Activated naive CD8-positive, alpha-beta T cell treated with anti-CD3 and anti-CD28 coated beads for 36 hours (primary cell): ENCODE results near the gene G3BP1. TPM values are rescaled to one million over a fixed set of nuclear protein-coding genes. Genes with fewer than 3 reads are reported as not detected.
"Not testable (repeated sequence)": the region's sequence is repeated elsewhere in the genome, so short reads cannot be mapped to it uniquely, and the experiment has no call there.

Experiments
- DNase-seq: peaks from one replicate; pipeline ENCODE4 v3.0.0; 2021
- H3K27ac Mint-ChIP-seq: one replicate; pipeline ENCODE4 v1.8.0; 2022; ENCODE audit warnings: mild to moderate bottlenecking, moderate library complexity, mixed read lengths
- H3K27me3 Mint-ChIP-seq: one replicate; pipeline ENCODE4 v1.8.0; 2022; ENCODE audit warnings: mild to moderate bottlenecking, mixed read lengths
- H3K36me3 Mint-ChIP-seq: one replicate; pipeline ENCODE4 v1.8.0; 2021; ENCODE audit warnings: mild to moderate bottlenecking, mixed read lengths
- H3K4me1 Mint-ChIP-seq: one replicate; pipeline ENCODE4 v1.8.0; 2021; ENCODE audit warnings: mixed read lengths
- H3K4me3 Mint-ChIP-seq: one replicate; pipeline ENCODE4 v1.8.0; 2022; ENCODE audit warnings: mild to moderate bottlenecking, moderate library complexity, mixed read lengths
- H3K9me3 Mint-ChIP-seq: one replicate; pipeline ENCODE4 v1.8.0; 2022; ENCODE audit warnings: mixed read lengths
- total RNA-seq, 2 experiments: library from RNA; stranded (reverse); gene quantifications; one replicate each; pipeline ENCODE4 v1.2.3, GENCODE V29; 2021

The G3BP1 gene
- total RNA-seq, 2 experiments from 2014 or later = 364 to 375 TPM

DNA sequence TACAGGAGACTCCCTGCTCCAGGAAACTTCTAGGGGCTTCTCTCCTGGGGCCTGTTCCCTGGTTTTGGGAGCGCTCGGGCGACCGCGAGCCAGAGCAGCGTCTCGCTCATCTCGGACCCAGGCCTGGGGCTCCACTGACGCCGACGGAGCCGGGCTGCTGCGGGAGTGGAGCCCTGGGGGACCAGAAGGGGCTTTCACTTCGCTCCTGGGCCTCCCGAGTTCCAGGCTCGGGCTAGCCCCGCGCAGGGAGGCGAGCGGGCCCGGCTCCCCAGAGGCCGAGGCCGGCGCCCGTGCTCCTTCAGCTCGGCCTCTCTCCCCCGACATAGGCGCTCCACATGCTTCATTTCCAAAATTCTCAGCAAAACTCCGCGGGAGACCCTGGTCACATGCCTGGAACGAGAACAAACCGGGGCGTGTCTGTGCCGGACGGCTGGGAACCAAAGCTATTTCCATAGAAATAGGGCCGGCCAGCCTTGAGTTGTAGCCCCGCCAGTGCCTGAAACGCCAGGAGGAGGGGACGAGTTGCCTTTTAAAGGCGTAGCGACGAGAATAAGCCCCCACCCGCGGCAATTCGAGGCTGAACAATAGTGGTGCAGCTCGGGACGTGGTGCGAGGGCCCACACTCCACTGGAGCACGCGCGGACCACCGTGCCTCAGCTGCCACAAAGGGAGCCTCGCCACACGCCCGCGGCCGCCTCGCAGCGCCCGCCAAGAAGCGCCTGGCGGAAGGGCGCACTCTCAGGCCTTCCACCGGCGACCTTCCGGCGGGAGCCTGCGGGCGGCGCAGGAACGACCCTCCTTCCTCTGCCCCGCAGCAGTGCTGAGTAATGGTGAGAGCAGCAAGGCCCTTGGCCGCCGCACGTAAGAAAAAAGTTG lies 1.1 kb upstream of the G3BP1 start:
- no peak overlapping the region for H3K27ac Mint-ChIP-seq
- no peaks in the 10 kb centered on the region for H3K27me3 Mint-ChIP-seq
- H3K9me3 Mint-ChIP-seq = no peaks in the 10 kb centered on the region
- H3K4me3 Mint-ChIP-seq = no peak overlapping the region
- H3K36me3 Mint-ChIP-seq = peaks cover 25% of the 10 kb centered on the region
- H3K4me1 Mint-ChIP-seq = peaks cover 22% of the 10 kb centered on the region
- peak; percentile 79 for DNase-seq

DNA sequence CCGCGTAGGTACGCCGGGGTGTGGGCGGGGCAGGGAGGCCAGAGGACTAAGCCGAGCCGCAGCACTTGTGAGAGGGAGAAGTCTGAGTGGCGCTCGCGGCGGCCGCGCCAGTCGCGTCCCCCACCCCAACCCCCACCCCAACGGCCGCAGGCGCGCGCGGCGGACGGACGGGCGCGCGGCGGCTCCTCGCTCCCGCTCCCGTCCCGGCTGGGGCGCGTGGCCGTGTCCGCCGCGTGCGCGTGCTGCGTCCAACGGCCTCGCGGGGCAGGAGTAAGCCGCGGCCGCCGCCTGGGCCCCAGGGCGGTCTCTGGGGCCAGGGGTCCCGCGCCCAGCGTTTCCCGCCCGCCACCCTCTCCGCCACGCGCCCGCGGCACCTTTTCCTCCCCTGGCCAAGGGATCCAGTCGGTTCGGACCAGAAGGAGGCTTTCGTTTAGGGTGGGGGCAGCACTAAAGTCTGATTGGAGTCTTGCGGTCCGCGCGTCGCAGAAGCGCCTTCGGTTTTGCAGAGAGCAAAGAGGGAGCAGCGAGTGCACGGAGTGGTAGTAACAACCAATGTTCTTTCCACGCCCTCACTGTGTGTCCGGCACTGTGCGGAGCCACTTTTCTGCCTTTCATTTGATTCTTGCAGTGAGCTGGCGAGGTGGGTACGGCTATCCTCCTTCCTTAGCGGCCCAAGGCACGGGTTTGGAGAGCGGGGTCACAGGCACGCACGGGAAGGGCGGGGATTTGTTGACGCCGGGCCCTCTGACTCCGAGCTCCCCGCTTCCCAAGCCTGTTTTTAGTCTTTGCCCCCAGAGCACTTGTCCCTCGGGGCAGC lies 483 bp downstream of the G3BP1 start:
- DNase-seq = peak; percentile 36
- Mint-ChIP-seq H3K9me3 (no peaks in the 10 kb centered on the region), H3K4me3 (peak overlapping the region; percentile 83), H3K4me1 (peaks cover 35% of the 10 kb centered on the region), H3K36me3 (peaks cover 34% of the 10 kb centered on the region), H3K27me3 (no peaks in the 10 kb centered on the region), H3K27ac (peak overlapping the region; percentile 86)

DNA sequence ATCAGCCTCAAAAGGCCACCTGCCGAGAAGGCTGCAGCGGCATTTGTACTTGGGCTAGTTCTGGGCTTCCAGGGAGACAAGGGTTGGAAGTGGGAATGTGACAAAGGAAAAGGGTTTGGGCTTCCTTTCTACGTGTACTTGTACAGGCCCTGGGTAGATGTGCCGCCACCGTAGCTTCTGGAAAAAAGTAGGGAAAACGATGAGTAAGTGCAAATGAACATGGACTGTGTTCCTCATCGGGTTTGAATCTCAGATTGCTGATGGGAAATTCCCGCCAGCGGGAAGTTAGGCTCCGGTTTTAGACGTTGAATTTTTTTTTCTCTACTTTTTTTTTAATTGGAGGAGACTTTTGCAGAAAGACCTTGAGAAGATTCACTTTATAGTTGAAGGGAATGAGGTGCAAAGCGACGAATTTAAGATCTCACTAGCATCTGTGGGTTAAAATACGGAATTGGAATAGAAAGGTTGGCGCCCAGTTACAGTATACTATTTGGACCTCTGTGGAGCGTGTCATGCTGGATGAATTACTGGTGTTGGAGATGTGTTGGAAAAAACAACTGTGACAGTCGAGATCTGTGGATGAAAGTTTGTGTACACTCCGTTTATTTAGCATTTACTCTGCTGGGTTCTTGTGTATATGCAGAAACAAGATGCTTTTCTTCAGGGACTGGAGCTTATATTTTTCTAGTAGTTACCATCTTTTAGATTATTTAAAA lies 1.2 kb downstream of the G3BP1 start:
- DNase-seq = no peak
- H3K27ac Mint-ChIP-seq = peak overlapping the region; percentile 86
- H3K27me3 Mint-ChIP-seq = no peaks in the 10 kb centered on the region
- no peaks in the 10 kb centered on the region for H3K9me3 Mint-ChIP-seq
- peak overlapping the region; percentile 83 for H3K4me3 Mint-ChIP-seq
- peaks cover 41% of the 10 kb centered on the region for H3K36me3 Mint-ChIP-seq
- peaks cover 43% of the 10 kb centered on the region for H3K4me1 Mint-ChIP-seq

DNA sequence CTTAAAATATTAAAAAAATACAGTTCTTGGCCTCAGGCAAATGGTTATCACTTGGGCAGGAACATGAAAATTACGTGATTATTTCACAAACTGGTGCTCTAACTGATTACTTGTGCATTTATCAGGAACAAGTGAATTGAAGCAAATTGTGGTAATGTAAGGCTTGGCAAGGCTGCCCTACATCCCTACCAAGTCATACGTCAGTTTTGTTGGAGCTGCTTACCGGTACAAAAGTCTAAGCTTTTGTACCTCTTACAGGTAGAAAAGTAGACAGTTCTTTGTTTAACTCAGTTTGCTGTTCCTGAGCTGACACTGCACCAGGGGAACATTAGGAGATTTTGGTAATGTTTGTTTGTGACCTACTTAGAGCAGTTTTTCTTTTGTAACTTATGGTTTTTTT lies 2.2 kb downstream of the G3BP1 start:
- no peaks in the 10 kb centered on the region for H3K27me3 Mint-ChIP-seq
- H3K36me3 Mint-ChIP-seq = peaks cover 45% of the 10 kb centered on the region
- DNase-seq = no peak
- H3K4me3 Mint-ChIP-seq = peak overlapping the region; percentile 83
- H3K9me3 Mint-ChIP-seq = no peaks in the 10 kb centered on the region
- peak overlapping the region; percentile 23 for H3K27ac Mint-ChIP-seq
- peaks cover 48% of the 10 kb centered on the region for H3K4me1 Mint-ChIP-seq

DNA sequence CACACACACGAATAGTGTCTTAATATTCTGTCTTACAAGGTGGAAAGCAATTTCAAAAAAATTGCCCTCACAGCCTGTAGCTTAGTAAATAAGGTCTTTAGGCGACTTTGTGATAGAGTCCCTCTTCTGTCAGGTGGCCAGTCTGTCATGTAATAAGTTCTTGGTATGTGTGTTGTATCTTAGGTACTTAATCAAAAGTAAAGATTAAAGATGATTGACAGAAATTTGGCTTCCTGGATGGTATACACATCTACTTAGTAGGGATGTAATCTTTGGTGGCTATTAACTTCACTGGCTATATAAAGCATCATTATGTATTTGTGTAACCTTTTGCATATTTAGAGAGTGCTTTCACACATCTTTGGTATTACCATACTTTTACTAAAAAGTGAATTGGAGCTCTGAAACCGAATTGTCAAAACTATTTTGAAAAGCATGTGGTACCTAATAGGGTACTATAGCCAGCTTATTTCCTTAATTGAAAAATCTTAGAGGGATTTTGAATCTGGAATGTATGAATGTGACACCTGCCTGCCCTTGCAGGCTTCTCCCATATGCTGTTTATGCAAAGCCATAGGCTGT lies 3.4 kb downstream of the G3BP1 start:
- DNase-seq = no peak
- Mint-ChIP-seq H3K27ac (no peak overlapping the region), H3K36me3 (peaks cover 55% of the 10 kb centered on the region), H3K4me3 (peak overlapping the region; percentile 61), H3K27me3 (no peaks in the 10 kb centered on the region), H3K9me3 (no peaks in the 10 kb centered on the region), H3K4me1 (peaks cover 57% of the 10 kb centered on the region)

DNA sequence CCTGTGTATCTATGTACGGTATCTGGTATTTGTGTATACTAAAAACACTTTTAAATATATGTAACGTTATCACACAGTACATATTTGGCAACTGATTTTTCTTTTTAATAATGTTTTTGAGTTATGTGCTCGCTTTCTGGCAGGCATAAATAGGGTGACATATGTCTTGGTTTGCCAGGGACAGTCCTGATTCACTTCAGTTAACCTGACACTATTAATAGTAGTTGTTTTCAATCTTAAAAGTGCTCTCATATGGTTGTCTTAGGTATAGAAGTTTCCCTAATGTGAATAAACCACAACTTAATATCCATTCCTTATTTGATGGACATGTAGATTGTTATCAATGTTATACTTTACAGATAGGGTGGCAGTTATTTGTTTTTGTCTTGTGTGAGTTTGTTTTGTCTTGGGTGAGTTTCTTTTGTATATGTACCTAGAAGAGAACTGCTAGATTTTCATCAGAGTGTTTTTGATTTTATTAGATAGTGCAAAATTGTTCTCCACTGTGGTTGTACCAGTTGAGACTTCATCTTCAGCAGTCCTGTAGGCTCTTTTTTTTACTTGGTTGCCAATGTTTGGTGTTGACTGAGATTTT lies 7.9 kb downstream of the G3BP1 start:
- Mint-ChIP-seq H3K4me3 (no peak overlapping the region), H3K9me3 (no peaks in the 10 kb centered on the region), H3K27ac (peak overlapping the region; percentile 62), H3K36me3 (peaks cover 43% of the 10 kb centered on the region), H3K4me1 (peaks cover 76% of the 10 kb centered on the region), H3K27me3 (no peaks in the 10 kb centered on the region)
- DNase-seq = no peak

DNA sequence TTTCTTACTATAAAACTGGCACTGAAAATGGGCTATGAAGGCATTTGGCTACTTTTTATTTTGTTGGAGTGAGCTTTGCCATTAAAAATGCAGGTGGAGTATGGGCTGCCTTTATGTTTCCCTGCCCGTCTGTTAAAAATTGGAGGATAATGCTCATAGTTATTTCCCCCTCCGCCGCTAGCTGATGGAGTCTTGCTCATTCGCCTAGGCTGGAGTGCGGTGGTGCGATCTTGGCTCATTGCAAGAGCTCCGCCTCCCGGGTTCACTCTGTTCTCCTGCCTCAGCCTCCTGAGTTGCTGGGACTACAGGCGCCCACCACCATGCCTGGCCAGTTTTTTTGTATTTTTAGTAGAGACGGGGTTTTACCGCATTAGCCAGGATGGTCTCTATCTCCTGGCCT lies 8.6 kb downstream of the G3BP1 start:
- H3K9me3 Mint-ChIP-seq = no peaks in the 10 kb centered on the region
- no peak overlapping the region for H3K4me3 Mint-ChIP-seq
- H3K36me3 Mint-ChIP-seq = peaks cover 40% of the 10 kb centered on the region
- H3K27me3 Mint-ChIP-seq = no peaks in the 10 kb centered on the region
- peaks cover 74% of the 10 kb centered on the region for H3K4me1 Mint-ChIP-seq
- DNase-seq = no peak
- H3K27ac Mint-ChIP-seq = no peak overlapping the region

DNA sequence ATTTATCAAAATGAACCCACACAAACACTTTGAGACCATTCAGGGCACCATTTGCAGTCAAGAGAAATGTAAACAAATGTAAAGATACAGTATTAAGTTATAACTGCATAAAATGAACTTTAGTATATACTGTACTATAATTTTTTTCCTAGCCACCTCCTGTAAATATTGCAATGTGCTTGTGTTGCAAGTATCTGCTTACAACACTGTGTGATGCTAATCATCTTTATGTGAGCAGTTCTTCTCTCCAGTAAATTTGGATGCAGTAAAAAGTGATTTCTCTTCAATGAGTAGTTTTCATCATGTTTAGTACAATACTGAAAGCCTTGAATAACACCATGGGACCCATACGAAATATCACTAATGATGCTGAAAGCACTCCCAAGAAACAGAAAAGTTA lies 9.4 kb downstream of the G3BP1 start:
- DNase-seq = no peak
- Mint-ChIP-seq H3K27me3 (no peaks in the 10 kb centered on the region), H3K4me1 (peaks cover 73% of the 10 kb centered on the region), H3K4me3 (no peak overlapping the region), H3K36me3 (peaks cover 35% of the 10 kb centered on the region), H3K27ac (peak overlapping the region; percentile 15), H3K9me3 (no peaks in the 10 kb centered on the region)

DNA sequence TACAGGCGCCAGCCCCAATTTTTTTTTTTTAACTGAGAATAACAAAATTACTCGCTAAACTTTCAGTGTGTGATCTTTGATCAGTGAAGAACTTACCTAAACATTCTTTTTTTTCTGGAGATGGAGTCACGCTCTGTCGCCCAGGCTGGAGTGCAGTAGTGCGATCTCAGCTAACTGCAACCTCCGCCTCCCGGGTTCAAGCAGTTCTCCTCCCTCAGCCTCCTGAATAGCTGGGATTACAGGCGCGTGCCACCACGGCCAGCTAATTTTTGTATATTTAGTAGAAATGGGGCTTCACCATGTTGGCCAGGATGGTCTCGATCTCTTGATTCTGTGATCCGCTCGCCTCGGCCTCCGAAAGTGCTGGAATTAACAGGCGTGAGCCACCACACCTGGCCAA lies 11.9 kb downstream of the G3BP1 start:
- H3K27me3 Mint-ChIP-seq, H3K27ac Mint-ChIP-seq, H3K9me3 Mint-ChIP-seq, H3K4me3 Mint-ChIP-seq, DNase-seq: not testable (repeated sequence)
- Mint-ChIP-seq H3K4me1 (peaks cover 62% of the 10 kb centered on the region), H3K36me3 (peaks cover 29% of the 10 kb centered on the region)

DNA sequence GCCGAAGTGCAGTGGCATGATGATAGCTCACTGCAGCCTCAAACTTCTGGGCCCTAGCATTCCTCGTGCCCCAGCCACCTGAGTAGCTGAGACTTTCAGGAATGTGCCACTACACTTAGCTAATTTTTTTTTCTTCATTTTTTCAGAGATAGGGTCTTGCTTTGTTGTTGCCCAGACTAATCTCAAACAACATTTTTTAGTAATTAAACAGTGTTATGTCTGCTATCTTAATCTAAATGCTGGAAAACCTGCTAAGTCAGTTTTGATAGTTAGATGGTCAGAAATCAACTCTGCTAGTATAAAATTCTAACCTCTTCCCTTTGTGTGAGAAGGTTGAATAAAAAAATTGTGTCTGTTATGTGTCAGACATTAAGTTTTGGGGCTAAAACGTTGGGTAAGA lies 12.4 kb downstream of the G3BP1 start:
- peaks cover 57% of the 10 kb centered on the region for H3K4me1 Mint-ChIP-seq
- no peaks in the 10 kb centered on the region for H3K9me3 Mint-ChIP-seq
- H3K36me3 Mint-ChIP-seq = peaks cover 27% of the 10 kb centered on the region
- DNase-seq = no peak
- no peak overlapping the region for H3K4me3 Mint-ChIP-seq
- H3K27me3 Mint-ChIP-seq = no peaks in the 10 kb centered on the region
- no peak overlapping the region for H3K27ac Mint-ChIP-seq

DNA sequence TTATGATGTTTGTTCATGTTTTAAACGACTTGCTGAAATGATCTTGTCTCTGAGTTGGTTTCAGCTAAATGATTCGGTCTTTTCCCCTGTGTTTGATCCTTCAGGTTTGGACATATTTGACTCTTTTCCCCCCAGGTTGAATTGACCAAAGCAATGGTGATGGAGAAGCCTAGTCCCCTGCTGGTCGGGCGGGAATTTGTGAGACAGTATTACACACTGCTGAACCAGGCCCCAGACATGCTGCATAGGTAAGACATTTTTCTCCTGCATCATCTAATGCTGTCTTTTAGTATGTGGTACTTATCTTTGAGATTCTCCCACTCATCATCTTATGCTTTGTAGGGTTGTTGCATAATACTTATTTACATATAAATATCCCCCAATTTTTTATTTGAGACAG lies 14.7 kb downstream of the G3BP1 start:
- no peak overlapping the region for H3K4me3 Mint-ChIP-seq
- H3K27me3 Mint-ChIP-seq = no peaks in the 10 kb centered on the region
- peaks cover 45% of the 10 kb centered on the region for H3K4me1 Mint-ChIP-seq
- peaks cover 26% of the 10 kb centered on the region for H3K36me3 Mint-ChIP-seq
- DNase-seq = no peak
- no peaks in the 10 kb centered on the region for H3K9me3 Mint-ChIP-seq
- H3K27ac Mint-ChIP-seq = peak overlapping the region; percentile 57

DNA sequence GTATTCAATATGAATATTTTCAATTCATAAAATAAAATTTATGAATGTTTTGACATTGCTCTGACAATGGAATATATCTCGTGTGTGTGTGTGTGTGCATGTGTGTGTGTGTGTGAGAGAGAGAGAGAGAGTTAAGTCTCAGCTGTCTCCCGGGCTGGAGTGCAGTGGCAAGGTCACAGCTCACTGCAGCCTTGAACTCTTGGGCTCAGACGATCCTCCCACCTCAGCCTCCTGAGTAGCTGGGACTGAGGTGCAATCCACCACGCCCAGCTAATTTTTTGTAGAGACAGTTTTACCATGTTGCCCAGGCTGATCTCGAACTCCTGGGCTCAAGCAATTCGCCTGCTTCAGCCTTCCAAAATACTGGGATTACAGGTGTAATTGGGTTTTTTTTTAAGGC lies 16.1 kb downstream of the G3BP1 start:
- Mint-ChIP-seq H3K27ac (no peak overlapping the region), H3K4me1 (peaks cover 40% of the 10 kb centered on the region), H3K27me3 (no peaks in the 10 kb centered on the region), H3K4me3 (no peak overlapping the region), H3K9me3 (no peaks in the 10 kb centered on the region), H3K36me3 (peaks cover 35% of the 10 kb centered on the region)
- no peak for DNase-seq

DNA sequence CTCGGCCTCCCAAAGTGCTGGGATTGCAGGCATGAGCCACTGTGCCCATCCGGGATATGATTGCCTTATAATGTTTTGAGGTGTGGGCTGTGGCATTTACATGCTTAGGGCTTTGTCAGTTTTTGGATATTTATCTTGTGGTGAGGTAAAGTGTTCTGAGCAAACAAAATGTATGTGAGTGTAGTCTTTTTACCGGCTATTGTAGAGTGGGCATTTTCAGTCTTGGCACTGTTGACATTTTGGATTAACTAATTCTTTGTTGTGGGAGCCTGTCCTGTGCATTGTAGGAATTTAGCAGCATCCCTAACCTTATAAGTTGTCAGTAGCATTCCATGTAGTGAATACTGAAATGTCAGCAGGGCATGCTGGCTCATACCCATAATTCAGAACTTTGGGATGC lies 21.6 kb downstream of the G3BP1 start:
- no peaks in the 10 kb centered on the region for H3K9me3 Mint-ChIP-seq
- no peak overlapping the region for H3K27ac Mint-ChIP-seq
- no peak overlapping the region for H3K4me3 Mint-ChIP-seq
- H3K27me3 Mint-ChIP-seq = no peaks in the 10 kb centered on the region
- DNase-seq = no peak
- peaks cover 22% of the 10 kb centered on the region for H3K4me1 Mint-ChIP-seq
- peaks cover 45% of the 10 kb centered on the region for H3K36me3 Mint-ChIP-seq

DNA sequence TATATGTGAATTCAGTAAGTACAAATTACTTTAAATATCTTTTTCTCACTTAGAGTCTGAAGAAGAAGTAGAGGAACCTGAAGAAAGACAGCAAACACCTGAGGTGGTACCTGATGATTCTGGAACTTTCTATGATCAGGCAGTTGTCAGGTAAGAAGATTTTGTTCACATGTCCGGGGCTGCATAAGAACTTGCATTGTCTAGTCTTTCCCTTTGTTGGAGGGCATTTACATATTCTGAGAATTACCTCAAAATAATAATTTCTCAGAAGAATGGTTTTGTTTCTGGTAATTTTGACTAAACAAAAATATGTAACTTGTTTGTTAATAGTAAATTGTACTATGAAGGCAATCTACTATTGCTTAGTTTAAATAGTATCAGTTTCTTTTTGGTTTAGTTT lies 23.7 kb downstream of the G3BP1 start:
- no peaks in the 10 kb centered on the region for H3K9me3 Mint-ChIP-seq
- no peak overlapping the region for H3K4me3 Mint-ChIP-seq
- no peaks in the 10 kb centered on the region for H3K27me3 Mint-ChIP-seq
- peaks cover 46% of the 10 kb centered on the region for H3K36me3 Mint-ChIP-seq
- H3K4me1 Mint-ChIP-seq = peaks cover 26% of the 10 kb centered on the region
- DNase-seq = no peak
- no peak overlapping the region for H3K27ac Mint-ChIP-seq
